Activated CD4-positive, alpha-beta T cell treated with anti-CD3 and anti-CD28 coated beads, Interleukin-2, amount 50 U/mL, for 1 hour (primary cell): ENCODE data around the gene CCDC154.

Source experiments
- DNase-seq: peaks from one replicate; pipeline ENCODE4 v3.0.0-alpha.2; 2020

The CCDC154 gene

GRCh38 chr16:1434644-1435592 is 9.4 kb downstream of the CCDC154 start:
- DNase-seq: no peak

DNA sequence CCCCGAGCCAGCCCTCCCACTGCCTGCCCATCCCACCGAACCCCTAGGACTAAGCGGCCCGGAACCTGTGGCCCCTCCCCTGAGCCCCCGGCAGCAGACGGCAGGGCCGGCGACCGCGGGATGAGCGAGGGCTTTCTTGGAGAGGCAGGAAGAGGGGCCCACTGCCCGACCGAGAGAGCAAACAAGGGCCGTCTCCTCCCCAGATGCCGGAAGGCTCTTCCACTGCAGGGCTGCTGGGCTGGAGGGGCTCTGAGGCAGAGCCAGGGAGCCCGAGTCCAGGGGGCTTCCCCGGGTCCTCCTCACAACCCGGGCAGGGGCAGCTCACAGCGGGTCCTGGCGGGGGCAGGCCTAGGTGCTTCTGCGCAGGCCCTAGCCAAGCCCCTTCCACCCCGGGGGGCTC is 10.6 kb downstream of the CCDC154 start:
- no peak for DNase-seq

DNA sequence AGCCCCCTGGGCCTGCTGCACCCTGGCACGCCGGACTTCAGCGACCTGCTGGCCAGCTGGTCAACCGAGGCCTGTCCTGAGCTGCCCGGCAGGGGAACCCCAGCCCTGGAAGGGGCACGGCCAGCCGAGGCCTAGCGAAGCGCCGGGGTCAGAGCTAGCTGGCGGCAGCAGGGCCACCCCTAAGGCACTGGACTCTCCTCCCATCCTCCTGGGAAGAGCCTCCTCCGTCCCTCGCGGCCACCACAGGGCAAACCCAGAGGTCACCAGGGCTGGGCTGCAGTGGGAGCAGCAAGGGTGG is 11.1 kb downstream of the CCDC154 start:
- no peak for DNase-seq

- no peak for DNase-seq
These were observed 11.7 kb downstream of the CCDC154 start for GRCh38 chr16:1432388-1433262.

DNA sequence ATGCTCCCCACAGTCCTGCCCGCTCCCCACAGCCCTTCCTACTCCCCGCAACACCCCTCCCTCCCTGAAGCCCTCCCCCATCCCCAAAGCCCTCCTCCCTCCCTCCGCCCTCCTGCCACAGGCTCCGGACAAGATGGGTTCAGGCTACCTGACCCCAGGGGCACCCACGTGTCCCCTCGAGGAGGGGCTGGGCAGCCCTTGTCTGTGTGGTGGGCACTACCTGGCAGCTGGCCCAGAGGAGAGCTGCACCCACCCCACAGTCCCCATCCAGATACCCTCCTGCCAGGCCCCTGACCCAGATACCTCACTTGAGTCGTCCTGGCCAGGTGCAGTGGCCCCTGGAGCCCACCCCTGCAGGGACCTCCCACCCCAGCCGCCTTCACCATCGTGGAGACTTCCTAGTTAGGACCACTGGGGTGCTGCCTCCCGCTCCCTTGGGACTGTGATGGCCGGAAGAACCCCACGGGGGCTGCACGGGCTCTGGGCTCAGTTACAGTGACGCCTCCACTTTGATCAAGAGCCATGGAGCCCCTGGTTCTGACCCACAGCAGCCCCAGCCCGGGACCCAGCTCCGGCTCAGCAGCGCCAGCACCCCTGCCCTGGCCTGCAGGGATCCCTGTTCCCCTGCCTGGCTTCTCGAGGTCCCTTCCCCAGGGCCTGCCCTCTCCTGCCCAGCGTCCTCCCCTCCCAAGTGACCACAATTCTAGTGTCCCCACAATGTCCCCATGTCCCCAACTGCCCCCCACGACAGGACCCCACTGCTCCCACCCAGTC is 12.7 kb downstream of the CCDC154 start:
- DNase-seq: no peak

GRCh38 chr16:1430759-1431496 is 13.4 kb downstream of the CCDC154 start, which contains the start of gene PERCC1:
Gene PERCC1 (plus strand): TSS chr16:1431078. CDS start chr16:1432594, 1,516 bp downstream.
- no peak for DNase-seq

DNA sequence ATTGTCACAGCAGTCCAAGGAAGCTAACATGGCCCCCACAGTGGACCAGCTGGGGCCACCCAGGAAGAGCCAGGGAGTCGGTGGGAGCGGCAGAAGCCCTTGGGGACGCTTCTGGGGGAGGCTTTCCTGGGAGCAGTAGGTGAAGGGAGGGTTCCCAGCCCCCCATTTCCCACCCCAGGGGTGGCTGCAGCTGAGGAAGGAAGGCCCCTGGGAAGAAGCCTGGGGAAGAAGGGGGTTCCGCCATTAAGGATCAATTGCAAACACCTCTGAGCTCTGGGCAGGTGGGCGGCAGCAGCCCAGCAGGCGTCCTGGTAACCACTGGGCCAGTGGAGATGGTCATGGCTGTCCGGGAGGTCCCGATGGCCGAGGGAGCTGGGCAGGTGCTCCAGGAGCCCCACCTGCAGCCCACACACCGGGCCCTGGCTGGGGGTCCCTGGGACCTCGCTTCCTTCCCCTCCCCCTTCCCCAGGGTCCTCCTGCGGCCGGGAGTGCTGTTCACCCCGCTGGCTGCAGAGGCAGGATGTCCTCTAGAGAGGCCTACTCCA is 14.1 kb downstream of the CCDC154 start:
- no peak for DNase-seq

GRCh38 chr16:1429631-1430030 is 14.7 kb downstream of the CCDC154 start:
- DNase-seq: no peak

GRCh38 chr16:1429012-1429411 is 15.3 kb downstream of the CCDC154 start:
- DNase-seq: no peak

- peak; percentile 25 for DNase-seq
These were observed 15.8 kb downstream of the CCDC154 start for GRCh38 chr16:1428511-1428910.

DNA sequence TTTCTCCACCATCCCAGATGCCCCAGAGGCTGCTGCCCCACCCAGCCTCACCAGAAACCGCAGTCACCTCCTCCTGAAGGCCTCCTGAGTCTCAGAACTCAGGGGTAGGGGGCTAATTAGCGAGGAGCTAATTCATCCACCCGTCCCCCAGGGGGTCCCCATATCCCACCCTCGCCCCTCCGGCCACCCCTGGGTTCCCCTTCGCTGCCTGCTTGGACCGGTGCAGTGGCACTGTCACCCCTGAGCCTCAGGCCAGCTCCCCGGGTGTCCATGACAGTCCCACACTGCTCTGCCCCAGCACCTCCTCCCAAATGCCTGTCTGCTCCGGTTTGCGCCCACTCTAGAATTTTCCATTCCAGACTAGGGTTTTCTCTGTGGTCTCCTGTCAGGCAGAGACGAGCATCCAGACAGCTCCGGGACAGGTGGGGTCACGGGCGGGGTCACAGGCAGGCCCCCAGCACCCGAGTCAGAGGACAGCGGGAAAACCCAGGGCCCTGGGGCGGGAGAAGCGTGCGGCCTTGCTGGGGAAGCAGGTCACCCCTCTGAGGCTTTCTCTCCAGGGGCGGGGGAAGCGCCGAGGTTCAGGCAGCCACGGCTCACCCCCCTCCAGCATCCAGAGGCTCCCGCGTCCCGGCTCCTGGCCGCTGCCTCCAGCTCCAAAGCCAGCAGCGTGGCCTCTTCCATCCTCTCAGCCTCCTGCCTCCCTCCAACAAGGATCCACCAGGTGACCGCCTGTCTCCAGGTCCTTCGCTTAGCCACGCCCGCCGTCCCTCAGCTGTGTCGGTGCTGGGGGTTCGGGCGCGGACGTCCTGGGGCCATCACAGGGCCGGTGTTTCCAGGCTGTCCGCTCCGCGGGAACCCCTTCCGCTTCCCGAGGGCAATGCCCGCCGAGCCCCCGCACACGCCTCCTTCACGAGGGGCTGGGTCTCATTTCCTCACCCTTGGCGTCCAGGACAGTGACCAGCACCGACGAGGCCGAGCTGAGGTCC is 16.6 kb downstream of the CCDC154 start:
- DNase-seq: no peak

DNA sequence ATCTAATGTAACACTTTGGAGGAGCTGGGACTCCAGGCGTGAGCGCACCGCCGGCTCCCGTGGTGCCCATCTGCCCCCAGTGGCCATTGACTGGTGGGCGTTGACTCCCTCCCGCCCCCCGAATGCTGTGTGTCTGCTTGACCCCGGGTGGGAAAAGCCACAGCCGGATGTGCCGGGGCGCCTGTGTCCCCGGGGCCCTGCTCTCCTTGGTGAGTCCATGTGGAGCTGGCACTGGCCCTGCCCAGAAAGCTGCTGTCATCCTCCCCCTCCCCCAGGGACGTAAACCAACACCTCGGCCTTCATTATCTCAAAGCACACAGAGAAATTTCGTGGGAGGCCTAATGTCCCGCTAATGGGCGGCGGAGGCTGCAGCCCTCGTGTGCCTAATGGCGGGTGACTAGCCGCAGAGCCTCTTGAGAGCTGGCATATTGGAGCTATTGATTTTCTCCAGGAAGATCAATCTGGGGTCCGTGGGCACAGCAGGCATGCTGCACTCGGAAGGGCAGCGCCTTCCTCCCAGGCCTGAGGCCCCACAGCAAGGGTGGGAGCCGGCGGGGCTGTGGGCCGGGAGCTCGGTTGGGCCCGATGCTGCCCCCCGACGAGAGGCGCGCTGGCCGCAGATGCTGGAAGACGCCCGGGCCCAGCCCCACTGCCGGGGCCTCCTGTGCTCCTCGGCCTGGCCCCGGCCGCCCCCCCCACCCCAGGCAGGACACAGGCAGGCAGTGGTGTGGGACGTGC is 17.5 kb downstream of the CCDC154 start:
- no peak for DNase-seq

DNA sequence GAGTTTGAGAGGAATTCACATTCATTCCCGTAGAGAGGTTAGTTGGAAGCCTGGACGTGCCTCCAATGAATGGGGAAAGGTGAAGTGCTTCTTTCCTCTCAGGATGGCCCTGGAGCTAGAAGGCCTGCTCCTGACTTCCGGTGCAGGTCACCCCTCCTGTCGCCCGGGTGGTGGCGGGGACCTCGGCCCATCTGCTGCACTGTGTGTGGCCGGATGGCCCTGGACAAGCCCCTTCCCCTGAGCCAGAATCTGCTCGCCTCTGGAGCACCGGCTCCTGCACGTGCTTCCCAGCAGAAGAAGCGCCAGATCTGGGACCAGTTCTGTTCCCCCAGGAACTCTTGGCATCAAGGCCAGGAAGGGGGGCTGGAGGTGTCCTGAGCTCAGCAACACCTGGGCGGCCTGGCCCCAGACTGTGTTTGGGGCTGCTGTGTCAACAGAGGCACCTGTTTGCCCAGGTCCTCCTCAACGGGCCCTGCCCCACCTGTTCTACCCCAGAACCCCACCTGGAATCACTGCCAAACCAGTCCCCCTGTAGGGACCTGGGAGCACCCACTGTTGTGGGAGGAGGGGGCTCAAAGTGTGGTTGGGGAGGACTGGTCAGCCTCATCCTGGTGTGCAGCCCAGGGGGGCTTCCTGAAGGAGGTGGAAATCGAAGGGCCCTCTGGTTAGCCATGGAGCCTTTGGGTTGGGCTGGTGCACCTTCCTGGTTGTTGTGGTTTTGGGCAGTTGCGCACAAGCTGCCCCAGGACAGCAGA is 18.6 kb downstream of the CCDC154 start:
- no peak for DNase-seq

DNA sequence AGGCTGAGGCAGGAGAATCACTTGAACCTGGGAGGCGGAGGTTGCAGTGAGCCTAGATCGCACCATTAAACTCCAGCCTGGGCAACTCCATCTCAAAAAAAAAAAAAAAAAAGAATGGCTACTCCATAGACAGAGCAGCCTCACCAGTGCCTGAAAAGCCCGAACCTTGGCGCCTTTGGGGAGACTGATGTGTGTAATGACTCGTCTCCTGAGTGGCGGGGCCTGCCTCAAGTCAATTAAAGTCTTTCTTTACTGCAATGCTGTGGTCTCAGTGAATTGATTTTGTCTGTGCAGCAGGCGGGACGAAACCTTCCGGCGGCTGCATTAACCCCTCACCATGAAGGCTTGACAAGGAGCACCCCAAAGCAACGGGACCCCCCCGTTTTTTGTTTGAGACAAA is 20.3 kb downstream of the CCDC154 start:
- DNase-seq: no peak

DNA sequence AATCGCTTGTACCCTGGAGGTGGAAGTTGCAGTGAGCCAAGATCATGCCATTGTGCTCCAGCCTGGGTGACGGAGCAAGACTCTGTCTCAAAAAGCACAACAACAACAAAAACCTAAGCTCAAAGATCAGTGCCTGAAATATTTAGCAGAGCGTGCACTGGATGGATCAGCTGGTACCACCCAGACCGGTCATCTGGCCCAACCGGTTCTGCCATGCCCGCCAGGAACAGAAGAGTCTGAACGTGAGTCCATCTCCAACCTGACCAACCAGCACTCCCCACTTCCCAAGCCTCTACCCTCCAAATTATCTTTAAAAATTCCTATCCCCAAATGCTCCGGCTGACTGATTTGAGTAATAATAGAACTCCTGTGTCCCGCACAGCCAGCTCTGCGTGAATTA is 22.3 kb downstream of the CCDC154 start:
- DNase-seq: no peak

- DNase-seq: no peak
These were observed 24.2 kb downstream of the CCDC154 start for GRCh38 chr16:1420111-1420539.

- DNase-seq: no peak
These were observed 27.8 kb downstream of the CCDC154 start for GRCh38 chr16:1416521-1416941.

DNA sequence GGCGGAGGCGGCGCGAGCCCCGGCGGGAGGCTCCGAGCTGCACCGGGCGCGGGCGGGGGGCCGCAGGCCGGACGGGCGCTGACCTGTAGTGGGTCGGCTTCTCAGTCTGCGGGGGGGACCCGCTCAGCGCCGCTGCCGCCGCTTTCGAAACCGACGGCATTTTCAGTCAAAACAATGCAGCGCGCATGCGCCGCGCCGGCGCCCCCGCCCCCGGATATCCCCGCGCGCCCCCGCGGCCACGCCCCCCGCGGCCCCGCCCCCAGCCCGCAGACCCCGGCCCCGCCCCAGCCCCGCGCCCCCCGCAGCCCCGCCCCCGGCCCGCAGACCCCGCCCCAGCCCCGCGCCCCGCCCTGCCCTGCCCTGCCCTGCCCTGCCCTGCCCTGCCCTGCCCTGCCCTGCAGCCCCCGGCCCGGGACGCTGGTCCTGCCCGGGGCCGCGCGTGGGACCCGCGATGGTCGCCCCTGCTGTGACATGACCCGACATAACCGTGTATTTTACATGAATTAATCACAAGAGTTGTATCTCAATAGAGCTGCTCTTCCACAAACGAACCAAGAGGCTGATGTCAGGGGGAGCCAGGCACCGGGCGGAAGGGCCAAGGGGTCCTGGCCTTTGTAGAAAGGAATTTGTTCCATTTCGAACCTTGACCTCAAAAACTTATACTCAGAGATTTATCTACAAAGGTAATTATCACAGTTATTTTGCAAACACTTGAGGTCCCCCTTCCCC is 29.7 kb downstream of the CCDC154 start, which contains the start of gene UNKL:
Gene UNKL, minus strand, starts transcription at position 173 of the 729 bp plus-strand sequence. Its CDS starts 13 bp downstream, at position 160.
- DNase-seq: peak; percentile 83
